Measurements from ENCODE around the gene CCDC93.

Gene CCDC93

GRCh38 chr2:118013724-118014491 lies at the start of gene CCDC93:
Gene CCDC93 (minus strand): TSS chr2:118014070. CDS start chr2:118013995, 75 bp downstream.
- Histone ChIP-seq H3K36me3 (ENCODE audit: control insufficient read depth, insufficient read depth, low read length) (no peaks in the 10 kb centered on the region), H3K27me3 (replicated peaks; ENCODE audit: control insufficient read depth, insufficient read depth, low read length) (no peaks in the 10 kb centered on the region), H3K4me3 (replicated peaks; ENCODE audit: low read depth, low read length) (peak within 1 kb of the TSS; percentile 97)
- TF ChIP-seq CTCF (IDR thresholded peaks at IDR 0.05; ENCODE audit: insufficient read depth, low read length, poor library complexity, severe bottlenecking), result no peak
- peak; percentile 92 for DNase-seq (ENCODE audit: extremely low read depth, insufficient read length)

- Histone ChIP-seq H3K27me3 (replicated peaks; ENCODE audit: control insufficient read depth, insufficient read depth, low read length) (no peaks in the 10 kb centered on the region), H3K36me3 (ENCODE audit: control insufficient read depth, insufficient read depth, low read length) (no peaks in the 10 kb centered on the region), H3K4me3 (replicated peaks; ENCODE audit: low read depth, low read length) (no peak overlapping the region)
- DNase-seq (ENCODE audit: extremely low read depth, insufficient read length), result no peak
- TF ChIP-seq CTCF (IDR thresholded peaks at IDR 0.05; ENCODE audit: insufficient read depth, low read length, poor library complexity, severe bottlenecking), result no peak
These were observed 48.8 kb upstream of the CCDC93 start for GRCh38 chr2:118062669-118063068.

GRCh38 chr2:118062048-118062447 lies 48.2 kb upstream of the CCDC93 start:
- DNase-seq (ENCODE audit: extremely low read depth, insufficient read length), result no peak
- Histone ChIP-seq H3K36me3 (ENCODE audit: control insufficient read depth, insufficient read depth, low read length) (no peaks in the 10 kb centered on the region), H3K27me3 (replicated peaks; ENCODE audit: control insufficient read depth, insufficient read depth, low read length) (no peaks in the 10 kb centered on the region), H3K4me3 (replicated peaks; ENCODE audit: low read depth, low read length) (no peak overlapping the region)
- TF ChIP-seq CTCF (IDR thresholded peaks at IDR 0.05; ENCODE audit: insufficient read depth, low read length, poor library complexity, severe bottlenecking), result no peak

GRCh38 chr2:118061135-118061955 lies 47.5 kb upstream of the CCDC93 start:
- H3K27me3 ChIP-seq (replicated peaks; ENCODE audit: control insufficient read depth, insufficient read depth, low read length), result no peaks in the 10 kb centered on the region
- peak; percentile 18 for DNase-seq (ENCODE audit: extremely low read depth, insufficient read length)
- H3K4me3 ChIP-seq (replicated peaks; ENCODE audit: low read depth, low read length), result no peak overlapping the region
- peak; percentile 64 for TF ChIP-seq CTCF (IDR thresholded peaks at IDR 0.05; ENCODE audit: insufficient read depth, low read length, poor library complexity, severe bottlenecking)
- no peaks in the 10 kb centered on the region for H3K36me3 ChIP-seq (ENCODE audit: control insufficient read depth, insufficient read depth, low read length)

GRCh38 chr2:118059919-118060478 lies 46.1 kb upstream of the CCDC93 start:
- peak; percentile 45 for DNase-seq (ENCODE audit: extremely low read depth, insufficient read length)
- no peak for TF ChIP-seq CTCF (IDR thresholded peaks at IDR 0.05; ENCODE audit: insufficient read depth, low read length, poor library complexity, severe bottlenecking)
- no peaks in the 10 kb centered on the region for H3K36me3 ChIP-seq (ENCODE audit: control insufficient read depth, insufficient read depth, low read length)
- no peak overlapping the region for H3K4me3 ChIP-seq (replicated peaks; ENCODE audit: low read depth, low read length)
- H3K27me3 ChIP-seq (replicated peaks; ENCODE audit: control insufficient read depth, insufficient read depth, low read length), result no peaks in the 10 kb centered on the region
